Suprapubic skin (tissue), 4 donors: ENCODE data around the gene EPN2. TPM values are rescaled to one million over a fixed set of nuclear protein-coding genes. Genes with fewer than 3 reads are reported as not detected.

Experiments
- DNase-seq, 2 donors: peaks; one replicate each; pipeline ENCODE4 v3.0.0-alpha.2; 2019; ENCODE audit warnings: low spot score in 2 of 2
- H3K27ac ChIP-seq: fragments of 200-600 bp; sonication (generic); one replicate; pipeline ENCODE4 v1.5.1; 2019
- H3K27me3 ChIP-seq: fragments of 200-600 bp; sonication (generic); one replicate; pipeline ENCODE4 v1.5.1; 2019
- H3K36me3 ChIP-seq: fragments of 200-600 bp; sonication (generic); one replicate; pipeline ENCODE4 v1.5.1; 2019
- H3K4me1 ChIP-seq: fragments of 200-600 bp; sonication (generic); one replicate; pipeline ENCODE4 v1.5.1; 2019
- H3K4me3 ChIP-seq: fragments of 200-600 bp; sonication (generic); one replicate; pipeline ENCODE4 v1.5.1; 2019; ENCODE audit warnings: mild to moderate bottlenecking
- H3K9me3 ChIP-seq: fragments of 200-600 bp; sonication (generic); one replicate; pipeline ENCODE4 v1.5.1; 2019
- EP300 ChIP-seq: sonication (generic); formaldehyde crosslinking; IDR thresholded peaks from one replicate; pipeline ENCODE4 v1.6.1; 2017; ENCODE audit warnings: antibody characterized with exemption
- POLR2A ChIP-seq, 2 donors: fragments of 450-650 bp; IDR thresholded peaks; one replicate each; pipeline ENCODE4 v1.6.1; 2017; ENCODE audit warnings: antibody characterized with exemption in 2 of 2, mild to moderate bottlenecking in 2 of 2, moderate library complexity in 2 of 2
- POLR2AphosphoS5 ChIP-seq, 3 donors: sonication (generic); formaldehyde crosslinking; IDR thresholded peaks; one replicate each; pipeline ENCODE4 v1.6.1; 2017; ENCODE audit warnings: antibody characterized with exemption in 3 of 3
- WGBS: methylation state at CpG from one replicate; pipeline ENCODE4 v1.1.5; 2018; 5-methylcytosine and 5-hydroxymethylcytosine counted together
- total RNA-seq, 4 donors: library from RNA; depleted of rRNA; stranded (reverse); fragments of >200 nt; gene quantifications; one replicate each; pipeline ENCODE4 v1.1.0, GENCODE V29; 2016
- TF ChIP-seq, protein P1 (sequence below), 2 donors: fragments of 200-600 bp in 1 of 2; fragments of 450-650 bp in 1 of 2; sonication (generic) in 1 of 2; IDR thresholded peaks; one replicate each; pipeline ENCODE4 v1.5.1; 2016 to 2019; ENCODE audit warnings: antibody characterized with exemption in 2 of 2, mild to moderate bottlenecking in 1 of 2, moderate library complexity in 1 of 2

The EPN2 gene
- total RNA-seq, 4 donors from 2014 or later = 95.9 to 276 (median 131) TPM

DNA sequence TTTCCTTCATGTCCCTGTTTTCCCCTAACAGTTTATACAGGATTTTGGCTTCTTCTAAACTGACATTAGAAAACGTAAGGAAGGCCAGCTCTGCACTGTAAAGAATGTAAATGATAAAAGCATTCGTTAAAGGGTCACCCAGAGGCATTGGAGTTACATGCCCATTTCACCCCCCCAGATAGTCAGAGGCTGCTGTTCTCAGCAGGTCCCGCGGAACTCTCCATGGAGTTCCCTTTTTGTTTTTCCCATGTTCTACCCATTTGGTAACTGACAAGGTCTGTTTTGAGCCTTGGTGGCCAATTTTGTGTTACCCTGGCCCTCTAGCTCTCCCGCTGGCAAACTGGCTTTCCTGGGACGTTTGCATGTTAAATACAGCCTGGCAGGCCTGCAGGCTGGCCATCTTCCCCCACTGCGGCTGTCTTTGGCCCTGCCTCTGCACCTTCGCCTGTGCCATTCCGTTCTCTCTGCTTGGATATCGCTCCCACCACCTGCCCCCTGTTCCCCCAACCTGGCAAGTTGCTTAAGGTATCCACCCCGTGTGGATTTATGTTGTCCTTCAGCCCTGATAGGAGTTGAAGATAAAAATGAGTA is 49.7 kb downstream of the EPN2 start:
- H3K4me1 ChIP-seq = peaks cover 47% of the 10 kb centered on the region

DNA sequence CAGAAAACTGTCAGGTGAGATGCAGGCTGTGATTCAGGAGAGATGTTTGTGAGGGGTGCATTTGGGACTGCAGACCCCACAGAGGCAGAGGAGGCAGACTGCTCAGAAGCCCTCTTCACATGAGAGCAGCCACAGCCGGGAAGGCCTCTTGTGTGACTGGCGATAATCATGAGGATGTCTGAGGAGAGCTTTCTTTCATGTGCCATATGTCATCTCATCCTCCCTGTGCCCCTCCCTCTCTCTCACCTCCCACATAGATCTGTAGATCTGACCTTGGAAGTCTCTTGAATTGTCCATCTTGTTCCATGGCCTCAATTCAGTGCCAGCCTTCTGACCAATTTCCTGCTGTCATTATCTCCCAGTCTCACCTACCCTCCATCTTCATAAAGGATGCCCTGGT is 50.5 kb downstream of the EPN2 start:
- Histone ChIP-seq H3K27me3 (no peaks in the 10 kb centered on the region), H3K36me3 (peaks cover 30% of the 10 kb centered on the region), H3K27ac (no peak overlapping the region), H3K4me3 (no peak overlapping the region), H3K9me3 (no peaks in the 10 kb centered on the region), H3K4me1 (peaks cover 55% of the 10 kb centered on the region)
- no peak for DNase-seq
- WGBS = 90% methylated on average over 2 of the region's 2 CpGs
- TF ChIP-seq EP300 (no peak), POLR2A (IDR thresholded peaks at IDR 0.05) (no peak), POLR2AphosphoS5 (IDR thresholded peaks at IDR 0.05) (no peak)
- TF ChIP-seq, protein P1, sequence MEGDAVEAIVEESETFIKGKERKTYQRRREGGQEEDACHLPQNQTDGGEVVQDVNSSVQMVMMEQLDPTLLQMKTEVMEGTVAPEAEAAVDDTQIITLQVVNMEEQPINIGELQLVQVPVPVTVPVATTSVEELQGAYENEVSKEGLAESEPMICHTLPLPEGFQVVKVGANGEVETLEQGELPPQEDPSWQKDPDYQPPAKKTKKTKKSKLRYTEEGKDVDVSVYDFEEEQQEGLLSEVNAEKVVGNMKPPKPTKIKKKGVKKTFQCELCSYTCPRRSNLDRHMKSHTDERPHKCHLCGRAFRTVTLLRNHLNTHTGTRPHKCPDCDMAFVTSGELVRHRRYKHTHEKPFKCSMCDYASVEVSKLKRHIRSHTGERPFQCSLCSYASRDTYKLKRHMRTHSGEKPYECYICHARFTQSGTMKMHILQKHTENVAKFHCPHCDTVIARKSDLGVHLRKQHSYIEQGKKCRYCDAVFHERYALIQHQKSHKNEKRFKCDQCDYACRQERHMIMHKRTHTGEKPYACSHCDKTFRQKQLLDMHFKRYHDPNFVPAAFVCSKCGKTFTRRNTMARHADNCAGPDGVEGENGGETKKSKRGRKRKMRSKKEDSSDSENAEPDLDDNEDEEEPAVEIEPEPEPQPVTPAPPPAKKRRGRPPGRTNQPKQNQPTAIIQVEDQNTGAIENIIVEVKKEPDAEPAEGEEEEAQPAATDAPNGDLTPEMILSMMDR (IDR thresholded peaks at IDR 0.05) = no peak

More for the DNA sequence above, 49.7 kb downstream of the EPN2 start:
- H3K27me3 ChIP-seq = no peaks in the 10 kb centered on the region
- no peak for TF ChIP-seq POLR2AphosphoS5 (IDR thresholded peaks at IDR 0.05)
- TF ChIP-seq, protein P1 (IDR thresholded peaks at IDR 0.05) = no peak
- TF ChIP-seq EP300 = no peak
- TF ChIP-seq POLR2A (IDR thresholded peaks at IDR 0.05) = no peak
- H3K36me3 ChIP-seq = peaks cover 31% of the 10 kb centered on the region
- no peaks in the 10 kb centered on the region for H3K9me3 ChIP-seq
- no peak for DNase-seq
- WGBS = 73% methylated on average over 11 of the region's 11 CpGs
- H3K27ac ChIP-seq = no peak overlapping the region
- no peak overlapping the region for H3K4me3 ChIP-seq

DNA sequence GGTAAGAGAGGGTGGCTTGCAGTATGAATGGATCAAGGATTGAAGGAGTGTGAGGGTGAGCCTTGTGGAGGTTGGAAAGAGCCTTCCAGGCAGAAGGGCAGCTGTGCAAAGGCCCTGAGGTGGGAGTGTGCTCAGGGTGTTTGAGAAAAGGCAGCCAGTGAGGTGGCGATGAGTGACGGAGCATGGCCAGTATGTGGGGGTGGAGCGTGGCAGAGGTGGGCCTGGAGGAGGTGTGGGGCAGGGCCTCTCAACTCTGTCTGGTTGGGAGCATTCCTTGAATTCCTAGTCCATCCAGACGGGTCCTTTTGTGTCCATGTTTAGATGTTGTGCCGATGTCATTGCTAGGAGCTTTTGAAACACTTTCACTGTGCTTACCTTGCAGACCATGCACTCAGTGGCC is 51.3 kb downstream of the EPN2 start:
- no peak overlapping the region for H3K27ac ChIP-seq
- no peak for DNase-seq
- TF ChIP-seq POLR2AphosphoS5 (IDR thresholded peaks at IDR 0.05) (no peak), EP300 (no peak), POLR2A (IDR thresholded peaks at IDR 0.05) (no peak)
- TF ChIP-seq, protein P1 (IDR thresholded peaks at IDR 0.05) = no peak
- H3K27me3 ChIP-seq = no peaks in the 10 kb centered on the region
- H3K9me3 ChIP-seq = no peaks in the 10 kb centered on the region
- peaks cover 54% of the 10 kb centered on the region for H3K4me1 ChIP-seq
- 86% methylated on average over 5 of the region's 5 CpGs for WGBS
- peaks cover 22% of the 10 kb centered on the region for H3K36me3 ChIP-seq
- no peak overlapping the region for H3K4me3 ChIP-seq

DNA sequence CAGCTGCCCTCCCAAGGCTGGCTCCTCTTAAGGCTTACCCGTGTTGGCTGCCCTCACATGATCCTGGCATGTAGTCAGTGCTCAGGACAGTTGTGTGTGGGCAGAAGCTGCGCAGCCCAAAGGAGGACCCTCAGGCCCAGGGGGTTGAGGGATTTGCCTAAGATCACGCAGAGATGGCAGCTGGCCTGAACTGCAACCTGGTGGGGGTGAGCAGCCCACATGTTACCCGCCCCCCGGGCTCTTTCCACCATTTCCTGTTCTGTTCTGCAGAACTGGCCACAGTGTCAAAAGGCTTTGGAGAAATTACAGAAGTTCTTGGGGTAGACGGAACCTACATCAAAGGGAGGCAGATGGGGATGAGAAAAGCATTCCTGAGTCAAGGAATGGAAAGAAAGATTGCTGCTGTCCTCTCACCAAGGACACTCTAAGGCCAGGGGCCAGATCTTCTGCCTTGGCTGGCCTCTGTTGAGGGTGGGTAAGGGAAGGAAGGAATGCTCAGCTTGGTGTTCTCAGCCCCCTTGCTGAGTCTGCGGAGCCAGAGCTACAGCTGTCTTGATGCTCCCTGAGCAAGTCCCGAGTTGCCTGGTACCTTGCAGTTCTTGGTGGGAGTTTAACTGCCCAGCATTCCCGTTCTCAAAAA is 53.0 kb downstream of the EPN2 start:
- Histone ChIP-seq H3K27ac (no peak overlapping the region), H3K4me1 (peaks cover 37% of the 10 kb centered on the region)
- 46% methylated on average over 9 of the region's 9 CpGs for WGBS

More for the DNA sequence above, 53.0 kb downstream of the EPN2 start:
- TF ChIP-seq POLR2A (IDR thresholded peaks at IDR 0.05) = no peak
- TF ChIP-seq, protein P1 (IDR thresholded peaks at IDR 0.05) = no peak
- no peak for TF ChIP-seq POLR2AphosphoS5 (IDR thresholded peaks at IDR 0.05)
- no peak for TF ChIP-seq EP300
- no peak overlapping the region for H3K4me3 ChIP-seq
- no peaks in the 10 kb centered on the region for H3K9me3 ChIP-seq
- no peaks in the 10 kb centered on the region for H3K27me3 ChIP-seq
- H3K36me3 ChIP-seq = peaks cover 15% of the 10 kb centered on the region
- no peak for DNase-seq
